ENCODE data around the gene PANK1. TPM values are rescaled to one million over a fixed set of nuclear protein-coding genes. Genes with fewer than 3 reads are reported as not detected.

PANK1 gene
- total RNA-seq, 1 experiment from 2014 or later = 33.2 TPM

DNA sequence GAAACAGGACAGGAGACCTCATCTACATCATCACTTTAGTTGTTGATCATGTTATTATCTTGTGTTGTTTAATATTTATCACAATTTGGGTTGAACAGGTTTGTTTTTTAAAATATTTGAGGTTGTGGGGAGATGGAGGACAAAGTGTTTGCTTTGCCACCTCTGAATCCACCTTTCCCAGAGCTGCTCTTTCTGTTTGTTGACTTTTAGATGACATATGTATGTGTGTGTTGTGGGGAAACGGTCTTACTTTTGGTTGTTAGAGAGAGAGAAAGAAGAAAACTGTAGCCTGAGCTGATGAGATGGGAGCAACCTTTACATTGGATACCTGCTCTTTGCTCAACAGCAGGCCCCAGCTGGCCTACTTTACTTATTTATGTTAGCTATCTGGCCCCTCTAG, 90.6 kb downstream of the PANK1 start:
- Histone ChIP-seq H2BK20ac (ENCODE audit: low read depth, low read length, poor library complexity, severe bottlenecking) (no peak overlapping the region), H4K91ac (ENCODE audit: insufficient read length, low read depth, low read length) (no peak overlapping the region), H2BK15ac (ENCODE audit: low read depth, low read length) (no peak overlapping the region), H4K8ac (replicated peaks; ENCODE audit: insufficient read length, low read depth, low read length) (no peak overlapping the region), H3K14ac (ENCODE audit: insufficient read depth, low read length) (no peak overlapping the region), H2BK120ac (ENCODE audit: low read depth, low read length, poor library complexity, severe bottlenecking) (no peak overlapping the region), H3K27me3 (ENCODE audit: insufficient read depth, low read length) (peaks cover 2% of the 10 kb centered on the region; the same call in 1 of the 2 replicates), H3K23me2 (ENCODE audit: insufficient read length, low read depth, low read length, poor library complexity, severe bottlenecking) (no peaks in the 10 kb centered on the region), H3T11ph (ENCODE audit: low read length) (no peak overlapping the region), H3K56ac (ENCODE audit: insufficient read length, low read depth, low read length) (no peak overlapping the region), H2BK5ac (ENCODE audit: insufficient read length, low read length) (no peak overlapping the region), H3K4me2 (ENCODE audit: insufficient read depth, insufficient read length, low read length) (no peak overlapping the region), H4K20me1 (ENCODE audit: control insufficient read depth, insufficient read depth, insufficient read length) (no peaks in the 10 kb centered on the region), H2AFZ (ENCODE audit: low read length) (no peak overlapping the region), H3K79me1 (ENCODE audit: insufficient read depth, low read depth, low read length, poor library complexity, severe bottlenecking) (no peaks in the 10 kb centered on the region), H3K23ac (ENCODE audit: insufficient read length, low read depth, low read length) (no peak overlapping the region), H2AK5ac (ENCODE audit: insufficient read length, low read length) (no peak overlapping the region), H3K27ac (ENCODE audit: insufficient read length, low read depth, low read length) (no peak overlapping the region), H2BK12ac (ENCODE audit: insufficient read length, low read depth, low read length) (no peak overlapping the region), H3K18ac (ENCODE audit: insufficient read length, low read depth, low read length) (no peak overlapping the region), H3K4ac (ENCODE audit: low read depth, low read length) (no peak overlapping the region), H3K4me1 (ENCODE audit: insufficient read depth, low read length) (no peaks in the 10 kb centered on the region; the same call in 1 of the 2 replicates), H3K79me2 (ENCODE audit: insufficient read depth, low read length) (no peaks in the 10 kb centered on the region), H4K5ac (ENCODE audit: insufficient read length, low read depth, low read length) (no peak overlapping the region), H3K9ac (ENCODE audit: extremely low read depth, insufficient read length, low read length) (no peak overlapping the region), H3K9me3 (ENCODE audit: control insufficient read depth, low read depth, low read length) (no peaks in the 10 kb centered on the region)
- Mint-ChIP-seq H3K4me3 (no peak overlapping the region), H3K27ac (no peak overlapping the region), H3K4me1 (peaks cover 5 to 13% of the 10 kb centered on the region in 2 experiments), H3K36me3 (ENCODE audit: insufficient read depth in 1 of 3, low read depth in 3 of 3) (peaks cover 0 to 4% (median 4%) of the 10 kb centered on the region in 3 experiments; a peak in 3 of 7 replicates), H3K27me3 (ENCODE audit: low read depth) (no peaks in the 10 kb centered on the region), H3K9me3 (peaks cover 2% of the 10 kb centered on the region in 2 experiments; a peak in 3 of 5 replicates)
- no CpG with 5 or more reads among the region's 1 CpG for WGBS (ENCODE audit: extremely low coverage, insufficient read length, low lambda C conversion rate)
- DNase-seq = no peak
- TF ChIP-seq, protein P1, sequence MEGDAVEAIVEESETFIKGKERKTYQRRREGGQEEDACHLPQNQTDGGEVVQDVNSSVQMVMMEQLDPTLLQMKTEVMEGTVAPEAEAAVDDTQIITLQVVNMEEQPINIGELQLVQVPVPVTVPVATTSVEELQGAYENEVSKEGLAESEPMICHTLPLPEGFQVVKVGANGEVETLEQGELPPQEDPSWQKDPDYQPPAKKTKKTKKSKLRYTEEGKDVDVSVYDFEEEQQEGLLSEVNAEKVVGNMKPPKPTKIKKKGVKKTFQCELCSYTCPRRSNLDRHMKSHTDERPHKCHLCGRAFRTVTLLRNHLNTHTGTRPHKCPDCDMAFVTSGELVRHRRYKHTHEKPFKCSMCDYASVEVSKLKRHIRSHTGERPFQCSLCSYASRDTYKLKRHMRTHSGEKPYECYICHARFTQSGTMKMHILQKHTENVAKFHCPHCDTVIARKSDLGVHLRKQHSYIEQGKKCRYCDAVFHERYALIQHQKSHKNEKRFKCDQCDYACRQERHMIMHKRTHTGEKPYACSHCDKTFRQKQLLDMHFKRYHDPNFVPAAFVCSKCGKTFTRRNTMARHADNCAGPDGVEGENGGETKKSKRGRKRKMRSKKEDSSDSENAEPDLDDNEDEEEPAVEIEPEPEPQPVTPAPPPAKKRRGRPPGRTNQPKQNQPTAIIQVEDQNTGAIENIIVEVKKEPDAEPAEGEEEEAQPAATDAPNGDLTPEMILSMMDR (conservative IDR thresholded peaks at IDR 0.05) = no peak

Measured in H9 (cell line).